GM19238 (cell line): ENCODE measurements around the gene PI3.
"Not testable (repeated sequence)": the region's sequence is repeated elsewhere in the genome, so short reads cannot be mapped to it uniquely, and the experiment has no call there.

Source experiments
- DNase-seq: peaks from one replicate; pipeline ENCODE4 v3.0.0; 2011; ENCODE audit warnings: low spot score; ENCODE audit not compliant: insufficient read length

PI3 gene, protein sequence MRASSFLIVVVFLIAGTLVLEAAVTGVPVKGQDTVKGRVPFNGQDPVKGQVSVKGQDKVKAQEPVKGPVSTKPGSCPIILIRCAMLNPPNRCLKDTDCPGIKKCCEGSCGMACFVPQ

GRCh38 chr20:45174434-45175364 lies at the start of gene PI3:
TSS of gene PI3 (plus strand) at chr20:45174902. CDS start at chr20:45174923, 21 bp downstream.
- no peak for DNase-seq

DNA sequence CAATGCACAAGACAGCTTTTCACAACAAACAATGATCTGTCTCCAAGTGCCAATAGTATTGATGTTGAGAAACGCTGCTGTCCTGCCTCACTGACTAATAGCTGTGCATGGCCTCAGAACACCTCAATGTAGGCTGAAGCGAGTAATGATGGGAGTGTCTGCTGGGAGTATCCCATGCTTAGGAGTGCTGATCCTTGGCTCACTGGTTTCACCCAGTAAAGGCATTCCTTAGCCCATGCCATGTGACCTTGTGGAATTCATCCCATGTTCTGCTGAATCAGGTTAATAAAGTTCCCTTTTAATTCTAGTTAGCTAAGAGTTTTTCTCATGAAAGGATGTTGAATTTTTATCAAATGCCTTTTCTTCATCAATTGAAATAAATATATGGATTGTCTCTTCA lies 46.6 kb upstream of the PI3 start:
- DNase-seq = no peak

- no peak for DNase-seq
These were observed 37.8 kb upstream of the PI3 start for GRCh38 chr20:45136911-45137310.

DNA sequence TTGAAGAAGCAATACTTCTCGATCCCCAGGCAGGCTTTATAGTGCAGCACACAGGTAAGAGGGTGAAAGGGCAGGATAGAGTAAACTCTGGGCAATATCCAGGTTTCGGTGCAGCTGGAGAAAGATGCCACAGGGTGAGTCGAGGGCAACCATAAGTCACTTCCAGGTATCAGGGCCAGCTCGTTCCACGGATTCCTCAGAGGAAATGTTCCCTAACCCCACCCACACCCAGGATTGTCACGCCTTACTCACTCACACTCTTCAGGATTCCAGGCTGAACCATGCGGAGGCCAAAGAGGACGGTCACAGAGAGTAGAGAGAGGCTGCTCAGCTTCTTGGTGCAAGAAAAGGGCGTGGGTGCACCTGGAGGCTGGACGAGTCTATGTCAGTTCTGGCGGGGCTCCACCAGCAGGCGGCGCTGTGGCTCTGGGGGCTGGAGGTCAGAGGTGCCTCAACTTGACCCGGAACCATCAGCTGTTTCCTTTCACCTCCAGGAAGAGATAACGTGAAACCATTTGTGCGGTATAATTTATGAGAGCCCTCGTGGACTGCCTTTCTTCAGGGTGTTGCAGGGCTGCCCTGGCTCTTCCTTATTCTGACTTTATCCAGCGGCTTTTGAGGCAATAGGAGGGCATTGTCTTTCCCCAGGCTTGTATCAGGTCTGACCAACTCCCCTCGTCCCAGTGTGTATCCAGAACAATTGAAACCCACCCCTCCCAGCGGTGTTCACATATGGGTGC lies 36.0 kb upstream of the PI3 start:
- peak; percentile 23 for DNase-seq

DNA sequence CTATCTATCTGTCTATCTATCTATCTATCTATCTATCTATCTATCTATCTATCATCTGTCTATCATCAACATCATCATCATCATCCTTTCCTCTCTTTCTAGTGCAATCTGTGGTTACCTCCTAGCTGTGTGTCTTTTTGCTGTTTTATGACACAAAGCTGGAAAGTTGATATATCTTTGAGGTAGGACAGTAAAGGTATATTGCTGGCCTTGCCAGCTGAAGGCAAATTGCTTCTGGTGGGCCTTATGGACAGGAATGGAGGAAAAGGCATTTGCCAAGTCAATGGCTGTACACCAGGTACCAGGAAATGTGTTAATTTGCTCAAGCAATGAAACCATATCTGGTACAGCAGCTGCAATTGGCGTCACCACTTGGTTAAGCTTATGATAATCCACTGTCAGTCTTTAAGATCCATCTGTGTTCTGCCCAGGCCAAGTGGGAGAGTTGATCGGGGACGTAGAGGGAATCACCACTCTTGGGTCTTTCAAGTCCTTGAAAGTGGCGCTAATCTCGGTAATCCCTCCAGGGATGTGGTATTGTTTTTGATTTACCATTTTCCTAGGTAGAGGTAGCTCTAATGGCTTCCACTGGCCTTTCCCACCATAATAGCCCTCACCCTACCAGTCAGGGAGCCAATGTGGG lies 34.8 kb upstream of the PI3 start:
- DNase-seq = not testable (repeated sequence)

DNA sequence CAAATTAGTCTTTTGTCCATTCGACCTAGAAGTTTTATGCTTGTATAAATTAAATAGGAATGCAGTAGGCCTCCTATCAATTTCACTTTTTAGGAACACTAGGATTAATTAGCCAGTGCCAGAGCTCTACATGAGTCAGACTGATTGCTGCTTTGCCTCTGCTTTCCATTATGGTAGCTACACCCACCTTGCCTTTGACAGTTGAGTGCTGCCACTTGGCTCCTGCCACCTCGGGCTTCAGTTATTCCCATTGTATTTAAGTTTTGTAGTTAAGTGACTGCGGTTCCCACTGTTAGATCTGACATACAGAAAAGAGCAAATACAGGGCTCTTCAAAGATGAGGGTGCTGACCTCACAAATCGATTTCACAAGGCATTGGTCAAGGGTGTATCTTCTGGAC lies 33.9 kb upstream of the PI3 start:
- DNase-seq = no peak

- DNase-seq = no peak
These were observed 25.6 kb upstream of the PI3 start for GRCh38 chr20:45149062-45149461.

GRCh38 chr20:45152405-45152804 lies 22.3 kb upstream of the PI3 start:
- no peak for DNase-seq

- DNase-seq = no peak
These were observed 21.6 kb upstream of the PI3 start for GRCh38 chr20:45153147-45153546.

GRCh38 chr20:45153752-45154151 lies 20.9 kb upstream of the PI3 start:
- no peak for DNase-seq

DNA sequence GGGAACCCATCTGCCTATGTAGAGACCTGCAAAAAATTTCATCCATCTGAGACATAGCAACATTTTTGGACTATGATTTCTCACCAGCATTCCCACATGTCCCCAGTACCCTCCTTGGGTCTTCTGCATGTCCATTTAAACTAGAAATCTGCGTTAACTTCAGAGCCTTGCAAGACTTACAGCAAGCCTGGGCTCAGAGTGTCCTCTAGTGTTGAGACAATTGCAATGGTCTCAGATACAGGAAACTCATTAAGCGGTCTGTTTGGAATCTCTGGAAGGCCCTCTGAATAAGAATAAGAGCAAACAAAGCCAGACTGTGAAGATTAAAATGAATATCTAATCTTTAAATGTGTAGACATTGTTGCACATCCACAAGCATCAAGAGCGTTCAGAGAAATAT lies 20.5 kb upstream of the PI3 start:
- no peak for DNase-seq

- DNase-seq = not testable (repeated sequence)
These were observed 19.9 kb upstream of the PI3 start for GRCh38 chr20:45154794-45155193.

DNA sequence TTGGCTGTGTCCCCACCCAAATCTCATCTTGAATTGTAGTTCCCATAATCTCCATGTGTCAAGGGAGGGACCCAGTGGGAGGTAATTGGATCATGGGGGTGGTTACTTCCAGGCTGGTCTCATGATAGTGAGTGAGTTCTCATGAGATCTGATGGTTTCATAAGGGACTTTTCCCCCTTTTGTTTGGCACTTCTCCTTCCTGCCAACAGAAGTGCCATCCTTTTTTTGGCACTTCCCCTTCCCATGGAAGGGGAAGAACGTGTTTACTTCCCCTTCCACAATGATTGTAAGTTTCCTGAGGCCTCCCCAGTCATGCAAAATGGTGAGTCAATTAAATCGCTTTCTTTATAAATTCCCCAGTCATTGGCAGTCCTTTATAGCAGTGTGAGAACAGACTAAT lies 18.0 kb upstream of the PI3 start:
- no peak for DNase-seq

GRCh38 chr20:45157962-45158361 lies 16.7 kb upstream of the PI3 start:
- DNase-seq = no peak

- DNase-seq = no peak
These were observed 11.5 kb upstream of the PI3 start for GRCh38 chr20:45163083-45163803.

DNA sequence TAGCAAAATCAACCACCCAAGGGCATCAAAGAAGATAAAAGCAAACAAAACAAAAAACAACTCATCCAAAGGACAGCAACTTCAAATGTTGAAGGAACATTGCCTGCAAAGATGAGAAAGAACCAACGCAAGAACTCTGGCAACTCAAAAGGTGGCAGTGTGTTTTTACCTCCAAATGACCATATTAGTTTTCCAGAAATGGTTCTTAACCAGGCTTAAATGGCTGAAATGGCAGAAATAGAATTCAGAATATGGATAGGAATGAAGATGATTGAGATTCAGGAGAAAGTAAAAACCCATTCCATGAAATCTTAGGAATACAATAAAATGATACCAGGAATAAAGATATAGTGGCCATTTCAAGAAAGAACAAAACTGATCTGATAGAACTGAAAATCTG lies 9.8 kb upstream of the PI3 start:
- no peak for DNase-seq

DNA sequence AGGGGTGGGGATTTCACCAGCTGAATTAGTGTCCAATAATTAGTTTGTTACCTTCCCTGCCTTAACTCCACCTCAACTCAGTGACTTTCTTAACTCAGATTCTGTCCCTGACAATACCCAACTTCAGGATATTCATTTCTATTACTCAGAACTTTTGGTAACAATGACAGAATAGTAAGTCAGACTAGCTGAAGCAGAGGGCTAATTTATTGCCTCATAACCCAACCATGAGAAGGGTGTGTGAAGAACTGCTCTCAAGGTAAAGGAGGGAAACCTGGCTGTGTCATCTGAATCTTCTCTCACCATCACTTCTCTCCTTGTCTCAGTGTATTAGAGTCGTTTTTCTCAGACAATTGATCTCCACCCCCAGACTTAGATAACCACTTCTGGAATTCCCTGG lies 1.2 kb upstream of the PI3 start:
- DNase-seq = no peak

- DNase-seq = no peak
These were observed 2.0 kb downstream of the PI3 start for GRCh38 chr20:45176526-45177267.

DNA sequence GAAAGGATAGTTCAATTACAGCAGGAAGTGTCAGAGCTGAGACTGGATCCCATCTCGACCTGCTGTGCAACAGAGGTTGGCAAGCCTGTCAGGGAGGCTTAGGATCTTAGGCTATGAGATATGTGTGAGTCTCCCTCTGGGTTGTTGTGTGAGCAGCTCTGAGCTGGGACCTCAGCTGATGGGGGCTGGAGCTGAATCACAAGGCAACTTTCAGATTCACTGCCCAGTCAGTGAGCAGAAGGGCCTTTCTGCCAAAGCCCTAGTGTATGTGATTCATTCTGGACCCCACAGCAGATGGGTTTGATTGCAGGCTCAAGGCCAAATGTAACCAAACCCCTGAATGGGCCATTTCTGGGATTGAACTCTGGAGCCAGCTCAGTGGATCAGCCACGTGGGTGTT lies 4.5 kb downstream of the PI3 start:
- DNase-seq = no peak

GRCh38 chr20:45181639-45182038 lies 6.9 kb downstream of the PI3 start:
- DNase-seq = no peak
